Transverse colon (tissue), 4 donors: ENCODE measurements around the gene NBPF4. TPM values are rescaled to one million over a fixed set of nuclear protein-coding genes. Genes with fewer than 3 reads are reported as not detected.

Experiments used
- DNase-seq: peaks from one replicate; pipeline ENCODE4 v3.0.0-alpha.2; 2019
- H3K27ac ChIP-seq, 4 donors: fragments of 200-600 bp; sonication (generic); 2 replicates each; pipeline ENCODE4 v1.5.1; 2016 to 2018; ENCODE audit warnings: inconsistent platforms in 4 of 4
- H3K27me3 ChIP-seq: fragments of 200-600 bp; sonication (generic); 2 replicates; pipeline ENCODE4 v1.5.1; 2017; ENCODE audit warnings: inconsistent platforms
- H3K36me3 ChIP-seq, 4 donors: fragments of 200-600 bp; sonication (generic); 2 replicates each; pipeline ENCODE4 v1.5.1; 2017 to 2019; ENCODE audit warnings: inconsistent platforms in 4 of 4
- H3K4me1 ChIP-seq, 4 donors: fragments of 200-600 bp; sonication (generic); 2 replicates each; pipeline ENCODE4 v1.5.1; 2017 to 2020; ENCODE audit warnings: inconsistent platforms in 4 of 4
- H3K4me3 ChIP-seq, 4 donors: fragments of 200-600 bp; sonication (generic); 1 replicate in 1 of 4; 2 replicates in 3 of 4; pipeline versions ENCODE4 v1.5.1 to v1.6.1; 2017 to 2019; ENCODE audit warnings: inconsistent platforms in 4 of 4
- H3K9me3 ChIP-seq, 2 donors: fragments of 200-600 bp; sonication (generic); 2 replicates each; pipeline ENCODE4 v1.5.1; 2017 to 2019; ENCODE audit warnings: inconsistent platforms in 2 of 2
- EP300 ChIP-seq: sonication (generic); formaldehyde crosslinking; IDR thresholded peaks from one replicate; pipeline ENCODE4 v1.6.1; 2017; ENCODE audit warnings: antibody characterized with exemption, low read depth
- POLR2A ChIP-seq: fragments of 450-650 bp; IDR thresholded peaks from one replicate; pipeline ENCODE4 v1.6.1; 2016; ENCODE audit warnings: antibody characterized with exemption, mild to moderate bottlenecking, moderate library complexity
- POLR2AphosphoS5 ChIP-seq, 3 donors: sonication (generic); formaldehyde crosslinking; IDR thresholded peaks; one replicate each; pipeline ENCODE4 v1.6.1; 2016; ENCODE audit warnings: antibody characterized with exemption in 3 of 3
- WGBS, 2 donors: methylation state at CpG; one replicate each; pipeline ENCODE4 v1.1.5; 2018; ENCODE audit warnings: low coverage in 1 of 2; 5-methylcytosine and 5-hydroxymethylcytosine counted together
- in situ Hi-C, 4 donors: fragments of 200-750 bp; cut with MboI; loops; one replicate each; pipeline versions ENCODE4 v1.15.0 to v1.15.1; 2017; ENCODE audit warnings: low sequenced_read_pairs in 3 of 4, low pct_ligation_motif_present in 1 of 4, low pct_unique_long_range_greater_than_20kb in 1 of 4
- intact Hi-C: fragments of 100-400 bp; cut with DNase I; formaldehyde crosslinking; loops from one replicate; pipeline ENCODE4 v1.15.1; 2023; ENCODE audit warnings: low total_unique reads
- total RNA-seq, 4 donors: library from RNA; depleted of rRNA; stranded (reverse); fragments of >200 nt; gene quantifications; one replicate each; pipeline ENCODE4 v1.1.0, GENCODE V29; 2016
- TF ChIP-seq, protein P1 (sequence below), 5 experiments: fragments of 200-600 bp in 3 of 5; fragments of 450-650 bp in 2 of 5; sonication (generic) in 3 of 5; IDR thresholded peaks; 1 replicate in 2 of 5; 2 replicates in 3 of 5; pipeline ENCODE4 v1.5.1; 2016 to 2017; ENCODE audit warnings: antibody characterized with exemption in 5 of 5, inconsistent platforms in 3 of 5, mild to moderate bottlenecking in 2 of 5, moderate library complexity in 1 of 5

NBPF4 gene
- total RNA-seq, 4 donors from 2014 or later: 1.1 TPM; not detected in 3

DNA sequence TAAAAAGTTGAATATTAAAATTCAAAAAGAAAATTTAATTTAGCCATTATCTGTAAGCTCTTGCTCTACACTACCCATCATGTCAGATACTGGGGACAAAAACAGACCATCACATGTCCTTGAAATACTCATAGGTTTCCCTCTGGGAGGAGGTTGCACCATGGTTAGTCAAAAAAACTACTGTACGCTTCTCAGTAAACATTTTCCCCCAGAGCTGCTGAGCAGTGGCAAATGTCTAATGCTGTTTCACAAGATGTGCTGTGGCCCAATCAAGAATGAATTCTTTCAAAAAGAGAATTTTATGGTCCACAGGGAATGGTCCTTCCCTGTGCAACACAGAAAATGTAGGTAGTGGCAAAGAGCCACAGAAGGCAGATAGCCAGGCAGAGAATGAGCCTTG is 49.8 kb downstream of the NBPF4 start:
- H3K36me3 ChIP-seq: peaks cover 0 to 11% (median 2%) of the 10 kb centered on the region in 4 donors
- H3K9me3 ChIP-seq: no peaks in the 10 kb centered on the region
- in situ Hi-C loops: no loop called here
- 89 to 93% methylated on average over 1 of the region's 1 CpG for WGBS, 2 donors
- H3K4me3 ChIP-seq: no peak overlapping the region
- no peak overlapping the region for H3K27ac ChIP-seq
- intact Hi-C loops: no loop called here
- H3K4me1 ChIP-seq: peaks cover 0 to 21% (median 12%) of the 10 kb centered on the region in 4 donors
- no peaks in the 10 kb centered on the region for H3K27me3 ChIP-seq
- no peak for DNase-seq
- TF ChIP-seq POLR2AphosphoS5 (IDR thresholded peaks at IDR 0.05) (no peak), POLR2A (no peak), EP300 (no peak)
- TF ChIP-seq, protein P1, sequence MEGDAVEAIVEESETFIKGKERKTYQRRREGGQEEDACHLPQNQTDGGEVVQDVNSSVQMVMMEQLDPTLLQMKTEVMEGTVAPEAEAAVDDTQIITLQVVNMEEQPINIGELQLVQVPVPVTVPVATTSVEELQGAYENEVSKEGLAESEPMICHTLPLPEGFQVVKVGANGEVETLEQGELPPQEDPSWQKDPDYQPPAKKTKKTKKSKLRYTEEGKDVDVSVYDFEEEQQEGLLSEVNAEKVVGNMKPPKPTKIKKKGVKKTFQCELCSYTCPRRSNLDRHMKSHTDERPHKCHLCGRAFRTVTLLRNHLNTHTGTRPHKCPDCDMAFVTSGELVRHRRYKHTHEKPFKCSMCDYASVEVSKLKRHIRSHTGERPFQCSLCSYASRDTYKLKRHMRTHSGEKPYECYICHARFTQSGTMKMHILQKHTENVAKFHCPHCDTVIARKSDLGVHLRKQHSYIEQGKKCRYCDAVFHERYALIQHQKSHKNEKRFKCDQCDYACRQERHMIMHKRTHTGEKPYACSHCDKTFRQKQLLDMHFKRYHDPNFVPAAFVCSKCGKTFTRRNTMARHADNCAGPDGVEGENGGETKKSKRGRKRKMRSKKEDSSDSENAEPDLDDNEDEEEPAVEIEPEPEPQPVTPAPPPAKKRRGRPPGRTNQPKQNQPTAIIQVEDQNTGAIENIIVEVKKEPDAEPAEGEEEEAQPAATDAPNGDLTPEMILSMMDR (IDR thresholded peaks at IDR 0.05): no peak

DNA sequence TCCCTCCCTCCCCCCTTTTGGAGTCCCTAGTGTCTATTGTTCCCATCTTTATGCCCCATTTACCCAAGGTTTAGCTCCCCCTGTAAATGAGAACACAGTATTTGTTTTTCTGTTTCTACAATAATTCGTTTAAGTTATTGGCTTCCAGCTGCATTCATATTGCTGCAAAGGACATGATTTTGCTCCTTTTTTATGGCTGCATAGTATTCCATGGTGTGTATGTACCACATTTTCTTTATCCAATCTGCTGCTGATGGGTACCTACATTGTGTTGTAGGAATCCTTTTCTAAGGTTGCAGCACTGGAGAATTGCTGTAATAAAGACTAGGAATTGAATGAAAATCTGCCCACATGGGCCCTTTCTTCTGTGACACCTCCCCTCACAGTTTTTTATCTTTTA is 50.5 kb downstream of the NBPF4 start:
- in situ Hi-C loops (no loop called here), intact Hi-C loops (no loop called here)
- no peak overlapping the region for H3K27ac ChIP-seq
- H3K4me1 ChIP-seq: peaks cover 0 to 14% (median 7%) of the 10 kb centered on the region in 4 donors
- H3K36me3 ChIP-seq: peaks cover 0 to 11% (median 2%) of the 10 kb centered on the region in 4 donors
- DNase-seq: no peak
- H3K4me3 ChIP-seq: no peak overlapping the region
- no peaks in the 10 kb centered on the region for H3K27me3 ChIP-seq
- TF ChIP-seq POLR2AphosphoS5 (IDR thresholded peaks at IDR 0.05) (no peak), EP300 (no peak), POLR2A (no peak)
- TF ChIP-seq, protein P1 (IDR thresholded peaks at IDR 0.05): no peak
- WGBS, 2 donors: 86 to 97% methylated on average over 1 of the region's 1 CpG
- no peaks in the 10 kb centered on the region for H3K9me3 ChIP-seq

DNA sequence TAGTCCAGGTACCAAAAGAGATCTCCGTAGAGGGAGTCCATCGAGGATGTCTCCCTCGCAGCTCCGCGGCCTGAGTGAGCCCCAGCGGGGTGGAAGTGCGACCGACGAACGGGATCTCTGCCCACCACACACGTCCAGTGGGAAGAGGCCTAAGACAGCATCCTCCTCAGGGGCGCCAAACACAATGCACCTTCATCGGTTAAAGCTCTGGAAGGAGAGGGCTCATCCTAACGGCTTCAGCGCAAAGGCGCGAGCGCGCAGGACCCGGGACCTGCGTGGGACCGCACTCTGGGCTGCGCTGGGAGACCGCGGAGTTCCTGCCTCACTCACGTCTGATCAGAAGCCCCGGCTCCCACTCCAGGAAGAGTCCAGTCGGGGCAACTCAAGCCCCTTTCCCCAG is 51.3 kb downstream of the NBPF4 start:
- in situ Hi-C loops (no loop called here), intact Hi-C loops (no loop called here)
- no peaks in the 10 kb centered on the region for H3K27me3 ChIP-seq
- WGBS, 2 donors: 98 to 99% methylated on average over 13 to 28 of the region's 28 CpGs
- DNase-seq: no peak
- H3K27ac ChIP-seq: no peak overlapping the region
- no peaks in the 10 kb centered on the region for H3K9me3 ChIP-seq
- peaks cover 0 to 7% (median 3%) of the 10 kb centered on the region in 4 donors for H3K4me1 ChIP-seq
- H3K36me3 ChIP-seq: peaks cover 0 to 11% (median 2%) of the 10 kb centered on the region in 4 donors
- TF ChIP-seq, protein P1 (IDR thresholded peaks at IDR 0.05): no peak
- no peak for TF ChIP-seq POLR2A
- no peak for TF ChIP-seq POLR2AphosphoS5 (IDR thresholded peaks at IDR 0.05)
- TF ChIP-seq EP300: no peak
- no peak overlapping the region for H3K4me3 ChIP-seq

DNA sequence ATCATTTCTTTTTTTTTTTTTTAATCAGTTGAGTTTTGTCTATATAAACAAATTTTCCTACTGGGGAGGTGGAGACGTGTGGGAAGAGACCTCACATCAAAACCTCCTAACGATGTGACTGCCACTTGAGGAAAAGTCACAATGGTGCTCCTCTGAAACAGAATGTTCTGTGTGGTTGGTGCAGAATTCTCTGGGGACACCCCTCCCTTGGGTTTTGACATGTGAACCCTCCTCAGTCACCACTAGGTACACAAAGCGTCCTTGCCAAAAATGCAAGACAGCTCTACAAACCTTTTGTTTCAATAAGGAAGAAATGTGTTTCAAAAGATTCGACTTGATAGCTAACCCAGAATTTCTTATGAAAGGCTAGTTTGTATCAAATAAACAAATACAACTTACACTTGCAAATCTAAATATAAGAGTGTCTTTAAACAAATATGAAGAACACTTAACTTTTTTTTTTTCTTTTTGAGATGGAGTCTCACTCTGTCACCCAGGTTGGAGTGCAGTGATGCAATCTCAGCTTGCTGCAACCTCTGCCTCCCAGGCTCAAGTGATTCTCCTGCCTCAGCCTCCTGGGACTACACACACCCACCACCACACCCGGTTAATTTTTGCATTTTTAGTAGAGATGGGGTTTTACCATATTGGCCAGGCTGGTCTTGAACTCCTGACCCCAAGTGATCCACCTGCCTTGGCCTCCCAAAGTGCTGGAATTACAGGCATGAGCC is 53.0 kb downstream of the NBPF4 start:
- no peak for DNase-seq
- 80 to 92% methylated on average over 5 of the region's 5 CpGs for whole genome bisulfite sequencing, 2 donors
- no peaks in the 10 kb centered on the region for H3K9me3 ChIP-seq
- peaks cover 0 to 11% (median 2%) of the 10 kb centered on the region in 4 donors for H3K36me3 ChIP-seq
- no peak for TF ChIP-seq POLR2AphosphoS5 (IDR thresholded peaks at IDR 0.05)
- no peak for TF ChIP-seq EP300
- TF ChIP-seq, protein P1 (IDR thresholded peaks at IDR 0.05): no peak
- no peak for TF ChIP-seq POLR2A
- H3K4me3 ChIP-seq: no peak overlapping the region
- H3K27me3 ChIP-seq: no peaks in the 10 kb centered on the region
- in situ Hi-C loops (no loop called here), intact Hi-C loops (no loop called here)
- H3K27ac ChIP-seq: no peak overlapping the region
- no peaks in the 10 kb centered on the region for H3K4me1 ChIP-seq
